Activated CD4-positive, alpha-beta memory T cell treated with anti-CD3 and anti-CD28 coated beads, Interleukin-2, amount 10 ng/mL, durations not matched to agents 7 days and 5 days (primary cell): ENCODE results near the gene AIFM3. TPM values are rescaled to one million over a fixed set of nuclear protein-coding genes. Genes with fewer than 3 reads are reported as not detected.
"Not testable (repeated sequence)": the region's sequence is repeated elsewhere in the genome, so short reads cannot be mapped to it uniquely, and the experiment has no call there.

Experiments used
- CTCF ChIA-PET: fragments of 350-600 bp; sonication (Branson Sonifier 250); formaldehyde crosslinking; loops from one replicate; lab custom pipeline; 2021; ENCODE audit warnings: antibody characterized with exemption, inconsistent platforms; lab: Charles Lee
- POLR2A ChIA-PET: fragments of 350-600 bp; sonication (Branson Sonifier 250); formaldehyde crosslinking; loops from one replicate; lab custom pipeline; 2021; ENCODE audit warnings: antibody characterized with exemption; lab: Charles Lee
- DNase-seq: peaks from one replicate; pipeline ENCODE4 v3.0.0-alpha.2; 2020
- H3K27ac Mint-ChIP-seq: one replicate; pipeline ENCODE4 v1.8.0; 2021; ENCODE audit warnings: mild to moderate bottlenecking, mixed read lengths
- H3K27me3 Mint-ChIP-seq: one replicate; pipeline ENCODE4 v1.8.0; 2021; ENCODE audit warnings: mixed read lengths
- H3K36me3 Mint-ChIP-seq: one replicate; pipeline ENCODE4 v1.8.0; 2021; ENCODE audit warnings: low read depth, mixed read lengths
- H3K4me1 Mint-ChIP-seq: one replicate; pipeline ENCODE4 v1.8.0; 2021; ENCODE audit warnings: mixed read lengths
- H3K4me3 Mint-ChIP-seq: one replicate; pipeline ENCODE4 v1.8.0; 2021; ENCODE audit warnings: mild to moderate bottlenecking, mixed read lengths
- H3K9me3 Mint-ChIP-seq: one replicate; pipeline ENCODE4 v1.8.0; 2021; ENCODE audit warnings: mixed read lengths
- total RNA-seq, 2 experiments: library from RNA; stranded (reverse); gene quantifications; one replicate each; pipeline ENCODE4 v1.2.3, GENCODE V29; 2021

Gene AIFM3
- total RNA-seq, 2 experiments from 2014 or later, result 0.23 to 0.58 TPM

- DNase-seq, result no peak
- no peaks in the 10 kb centered on the region for H3K9me3 Mint-ChIP-seq
- no peak overlapping the region for H3K4me3 Mint-ChIP-seq
- no peaks in the 10 kb centered on the region for H3K36me3 Mint-ChIP-seq
- H3K27ac Mint-ChIP-seq, result no peak overlapping the region
- ChIA-PET CTCF (no interaction called here), POLR2A (no interaction called here)
- peaks cover 25% of the 10 kb centered on the region for H3K27me3 Mint-ChIP-seq
- peaks cover 5% of the 10 kb centered on the region for H3K4me1 Mint-ChIP-seq
Observed at GRCh38 chr22:20964799-20965103, 2.3 kb upstream of the AIFM3 start.

GRCh38 chr22:20965104-20965887 is 1.8 kb upstream of the AIFM3 start:
- no peak overlapping the region for H3K4me3 Mint-ChIP-seq
- ChIA-PET CTCF (no interaction called here), POLR2A (no interaction called here)
- H3K36me3 Mint-ChIP-seq, result no peaks in the 10 kb centered on the region
- peaks cover 5% of the 10 kb centered on the region for H3K4me1 Mint-ChIP-seq
- DNase-seq, result no peak
- H3K27ac Mint-ChIP-seq, result no peak overlapping the region
- H3K27me3 Mint-ChIP-seq, result peaks cover 21% of the 10 kb centered on the region
- no peaks in the 10 kb centered on the region for H3K9me3 Mint-ChIP-seq

GRCh38 chr22:20965888-20966855 is 883 bp upstream of the AIFM3 start:
- H3K36me3 Mint-ChIP-seq, result no peaks in the 10 kb centered on the region
- H3K4me1 Mint-ChIP-seq, result peaks cover 5% of the 10 kb centered on the region
- no peaks in the 10 kb centered on the region for H3K9me3 Mint-ChIP-seq
- POLR2A ChIA-PET, result no interaction called here
- H3K4me3 Mint-ChIP-seq, result no peak overlapping the region
- CTCF ChIA-PET, result no interaction called here
- DNase-seq, result no peak
- no peak overlapping the region for H3K27ac Mint-ChIP-seq
- peaks cover 17% of the 10 kb centered on the region for H3K27me3 Mint-ChIP-seq

GRCh38 chr22:20967697-20968211 is 699 bp downstream of the AIFM3 start:
- CTCF ChIA-PET, result no interaction called here

GRCh38 chr22:20968281-20968977 is 1.4 kb downstream of the AIFM3 start:
- Mint-ChIP-seq H3K9me3 (no peaks in the 10 kb centered on the region), H3K27me3 (peaks cover 17% of the 10 kb centered on the region), H3K36me3 (no peaks in the 10 kb centered on the region), H3K4me3 (no peak overlapping the region), H3K27ac (no peak overlapping the region), H3K4me1 (peaks cover 5% of the 10 kb centered on the region)
- CTCF ChIA-PET, result interaction anchor here (1.3 kb wide), 1 partner anchor 10 kb away, joined by 3 read pairs; no protein-coding TSS in a partner anchor
- POLR2A ChIA-PET, result interaction anchor here (0.5 kb wide), 1 partner anchor 843 kb away, joined by 3 read pairs; no protein-coding TSS in a partner anchor
- no peak for DNase-seq

More at GRCh38 chr22:20967697-20968211, 699 bp downstream of the AIFM3 start:
- peaks cover 17% of the 10 kb centered on the region for H3K27me3 Mint-ChIP-seq
- POLR2A ChIA-PET, result no interaction called here
- no peak for DNase-seq
- no peak overlapping the region for H3K4me3 Mint-ChIP-seq
- H3K36me3 Mint-ChIP-seq, result no peaks in the 10 kb centered on the region
- no peaks in the 10 kb centered on the region for H3K9me3 Mint-ChIP-seq
- peaks cover 5% of the 10 kb centered on the region for H3K4me1 Mint-ChIP-seq
- no peak overlapping the region for H3K27ac Mint-ChIP-seq

GRCh38 chr22:20970939-20971657 is 4.0 kb downstream of the AIFM3 start:
- ChIA-PET POLR2A (no interaction called here), CTCF (interaction anchor here (1.5 kb wide), 1 partner anchor 10 kb away, joined by 5 read pairs; no protein-coding TSS in a partner anchor)
- DNase-seq, result no peak
- Mint-ChIP-seq H3K4me3 (no peak overlapping the region), H3K9me3 (no peaks in the 10 kb centered on the region), H3K36me3 (no peaks in the 10 kb centered on the region), H3K27ac (no peak overlapping the region), H3K4me1 (no peaks in the 10 kb centered on the region), H3K27me3 (peaks cover under 1% of the 10 kb centered on the region)

- H3K27ac Mint-ChIP-seq, H3K4me1 Mint-ChIP-seq, CTCF ChIA-PET, H3K4me3 Mint-ChIP-seq, H3K27me3 Mint-ChIP-seq, DNase-seq, H3K36me3 Mint-ChIP-seq, H3K9me3 Mint-ChIP-seq: not testable (repeated sequence)
- POLR2A ChIA-PET, result interaction anchor here (1.0 kb wide), 1 partner anchor 8 kb away, joined by 3 read pairs; no protein-coding TSS in a partner anchor
Observed at GRCh38 chr22:20972014-20972694, 5.1 kb downstream of the AIFM3 start.

- Mint-ChIP-seq H3K4me1 (no peaks in the 10 kb centered on the region), H3K36me3 (no peaks in the 10 kb centered on the region), H3K4me3 (no peak overlapping the region), H3K9me3 (no peaks in the 10 kb centered on the region), H3K27me3 (no peaks in the 10 kb centered on the region), H3K27ac (no peak overlapping the region)
- ChIA-PET POLR2A (interaction anchor here (1.0 to 1.3 kb wide), 2 partner anchors 7 to 9 kb away, joined by 3 read pairs; partner anchors contain the start of gene LZTR1), CTCF (no interaction called here)
- no peak for DNase-seq
Observed at GRCh38 chr22:20972933-20973577, 6.0 kb downstream of the AIFM3 start.

GRCh38 chr22:20973634-20974286 is 6.7 kb downstream of the AIFM3 start:
- ChIA-PET CTCF (no interaction called here), POLR2A (interaction anchor here (1.3 kb wide), 1 partner anchor 9 kb away, joined by 3 read pairs; the partner anchor contains the start of gene LZTR1)
- Mint-ChIP-seq H3K4me3 (no peak overlapping the region), H3K4me1 (no peaks in the 10 kb centered on the region), H3K9me3 (peaks cover 4% of the 10 kb centered on the region), H3K36me3 (peaks cover under 1% of the 10 kb centered on the region), H3K27ac (no peak overlapping the region), H3K27me3 (no peaks in the 10 kb centered on the region)
- no peak for DNase-seq

GRCh38 chr22:20974336-20974955 is 7.4 kb downstream of the AIFM3 start:
- no peaks in the 10 kb centered on the region for H3K27me3 Mint-ChIP-seq
- DNase-seq, result no peak
- H3K4me3 Mint-ChIP-seq, result no peak overlapping the region
- no peak overlapping the region for H3K27ac Mint-ChIP-seq
- ChIA-PET POLR2A (no interaction called here), CTCF (no interaction called here)
- peaks cover 8% of the 10 kb centered on the region for H3K9me3 Mint-ChIP-seq
- peaks cover 4% of the 10 kb centered on the region for H3K4me1 Mint-ChIP-seq
- peaks cover 3% of the 10 kb centered on the region for H3K36me3 Mint-ChIP-seq
